GM18907 (cell line): ENCODE measurements around the gene GATAD2A.
"Not testable (repeated sequence)": the region's sequence is repeated elsewhere in the genome, so short reads cannot be mapped to it uniquely, and the experiment has no call there.

Source experiments
- ATAC-seq: cut with Tn5 transposase; IDR thresholded peaks from one replicate; pipeline ENCODE4 v1.9.1; 2021; ENCODE audit warnings: mild to moderate bottlenecking, moderate library complexity; ENCODE audit not compliant: unreplicated experiment

GATAD2A gene, protein sequence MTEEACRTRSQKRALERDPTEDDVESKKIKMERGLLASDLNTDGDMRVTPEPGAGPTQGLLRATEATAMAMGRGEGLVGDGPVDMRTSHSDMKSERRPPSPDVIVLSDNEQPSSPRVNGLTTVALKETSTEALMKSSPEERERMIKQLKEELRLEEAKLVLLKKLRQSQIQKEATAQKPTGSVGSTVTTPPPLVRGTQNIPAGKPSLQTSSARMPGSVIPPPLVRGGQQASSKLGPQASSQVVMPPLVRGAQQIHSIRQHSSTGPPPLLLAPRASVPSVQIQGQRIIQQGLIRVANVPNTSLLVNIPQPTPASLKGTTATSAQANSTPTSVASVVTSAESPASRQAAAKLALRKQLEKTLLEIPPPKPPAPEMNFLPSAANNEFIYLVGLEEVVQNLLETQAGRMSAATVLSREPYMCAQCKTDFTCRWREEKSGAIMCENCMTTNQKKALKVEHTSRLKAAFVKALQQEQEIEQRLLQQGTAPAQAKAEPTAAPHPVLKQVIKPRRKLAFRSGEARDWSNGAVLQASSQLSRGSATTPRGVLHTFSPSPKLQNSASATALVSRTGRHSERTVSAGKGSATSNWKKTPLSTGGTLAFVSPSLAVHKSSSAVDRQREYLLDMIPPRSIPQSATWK

DNA sequence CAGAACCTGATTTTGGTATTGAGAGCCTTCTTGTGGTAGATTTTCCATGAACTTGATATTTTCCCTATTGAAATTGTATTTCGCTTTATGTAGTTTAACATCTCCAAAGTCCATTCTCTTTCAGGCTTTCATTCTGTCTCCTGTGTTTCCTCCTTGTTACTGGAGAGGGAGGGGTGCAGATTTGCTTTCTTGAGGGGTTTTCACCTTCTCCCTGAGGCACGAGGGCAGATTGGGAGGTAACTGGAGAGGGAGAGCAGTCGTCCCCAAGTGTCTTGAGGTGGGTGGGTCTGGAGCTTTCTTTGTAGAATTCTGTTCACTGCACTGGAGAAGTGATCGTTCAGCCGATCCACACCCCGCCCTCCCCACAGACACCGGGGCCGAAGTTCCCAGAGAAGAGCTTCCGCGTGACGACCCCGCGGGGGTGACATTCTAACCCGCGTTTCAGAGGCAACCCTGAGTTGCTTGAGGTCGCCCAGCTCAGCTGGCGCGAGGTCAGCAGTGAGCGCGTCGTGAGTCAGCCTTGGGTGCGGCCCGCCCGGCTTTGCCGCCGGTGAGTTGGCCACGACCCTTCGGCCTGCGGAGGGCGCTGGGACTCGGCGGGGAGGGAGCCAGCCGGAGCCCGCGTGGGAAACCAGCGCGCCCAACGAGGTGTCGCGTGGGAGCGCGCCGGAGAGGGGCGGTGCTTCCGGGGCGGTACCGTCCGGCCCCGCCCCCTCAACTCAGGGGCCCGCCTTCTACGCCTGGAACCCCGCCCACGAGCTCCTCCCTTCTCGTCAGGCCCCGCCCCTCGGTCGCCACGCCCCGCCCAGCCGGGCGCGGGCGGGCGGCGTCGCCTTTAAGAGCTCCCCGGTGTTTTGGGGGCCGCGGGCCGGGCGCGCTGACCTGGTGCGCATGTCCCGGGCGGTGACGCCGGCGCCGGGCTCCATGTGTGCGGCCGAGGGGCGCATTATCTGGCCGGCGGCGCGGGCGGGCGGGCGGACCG is at the start of gene GATAD2A:
Gene GATAD2A (plus strand): TSS at position 797 of the 982 bp plus-strand sequence. CDS start 59,671 bp downstream, outside the sequence.
- ATAC-seq: peak; percentile 74

DNA sequence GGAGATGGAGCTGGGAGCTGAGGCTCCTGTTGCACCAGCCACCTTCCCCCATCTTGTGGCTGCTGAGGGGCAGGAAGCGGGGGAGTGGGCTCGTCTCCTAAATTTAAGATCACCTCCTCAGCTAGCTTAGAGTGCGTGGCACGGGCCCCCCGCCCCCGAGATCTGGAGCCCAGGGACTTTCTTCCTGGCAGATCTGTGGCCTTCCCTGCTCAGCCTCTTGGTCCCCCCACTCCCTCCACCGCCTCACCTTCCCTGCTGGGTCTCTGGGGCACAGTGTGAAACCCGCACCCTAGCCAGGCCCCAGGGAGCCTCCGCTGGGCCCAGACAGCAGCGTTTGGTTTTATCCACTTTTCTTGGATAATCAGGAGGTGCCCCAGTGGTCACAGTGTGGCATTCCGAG is 49.0 kb upstream of the GATAD2A start:
- no peak for ATAC-seq

DNA sequence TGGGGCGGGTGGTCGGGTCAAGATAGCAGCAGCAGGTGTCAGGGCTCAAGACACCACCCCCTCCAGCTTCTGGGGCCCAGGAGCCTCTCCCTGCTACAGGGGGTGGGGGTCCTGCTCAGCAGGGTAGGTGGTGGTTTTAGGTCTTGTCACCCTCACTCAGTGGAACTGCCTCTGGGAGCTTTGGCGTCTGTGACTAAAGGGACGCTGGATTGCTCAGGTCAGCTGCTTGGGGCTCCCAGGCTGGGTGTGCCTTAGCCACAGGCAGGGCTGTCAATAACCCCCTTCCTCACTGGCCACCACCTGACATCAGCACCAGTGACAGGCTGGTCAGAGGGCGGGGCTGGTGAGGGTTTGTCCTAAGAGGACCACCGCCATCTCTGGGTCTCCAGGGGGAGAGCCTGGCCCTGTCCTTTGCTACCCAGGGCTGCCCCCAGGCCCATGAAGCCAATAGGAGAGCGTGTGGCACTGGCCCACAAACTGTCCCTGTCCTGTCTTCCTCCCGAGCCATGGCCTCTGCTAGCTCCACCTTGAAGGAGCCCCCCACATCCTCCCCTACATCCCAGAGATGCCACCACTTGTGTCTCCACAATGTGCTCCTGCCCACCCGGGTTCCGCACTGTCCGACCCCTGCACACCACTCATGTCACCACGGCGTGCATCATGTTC is 48.4 kb upstream of the GATAD2A start:
- ATAC-seq: no peak

DNA sequence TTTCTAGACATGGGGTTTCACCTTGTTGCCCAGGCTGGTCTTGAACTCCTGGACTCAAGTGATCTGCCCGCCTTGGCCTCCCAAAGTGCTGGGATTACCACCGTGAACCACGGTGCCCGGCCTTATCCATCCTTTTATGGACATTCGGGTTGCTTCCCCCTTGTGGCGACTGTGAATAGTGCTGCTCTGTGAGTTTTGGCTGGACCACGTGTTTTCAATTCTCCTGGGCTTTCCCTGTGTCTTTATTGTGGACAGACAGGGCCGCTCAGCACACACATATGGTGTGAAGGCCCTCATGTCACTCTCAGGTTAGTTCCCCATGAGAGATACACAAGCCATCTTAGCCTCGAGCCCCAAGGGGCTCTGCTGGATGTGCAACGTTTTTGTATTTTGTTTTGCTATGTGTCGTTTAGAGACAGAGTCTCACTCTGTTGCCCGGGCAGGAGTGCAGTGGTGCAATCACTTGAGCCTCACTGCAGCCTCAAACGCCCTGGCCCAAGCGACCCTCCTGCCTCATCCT is 44.3 kb upstream of the GATAD2A start:
- peak; percentile 65 for ATAC-seq

DNA sequence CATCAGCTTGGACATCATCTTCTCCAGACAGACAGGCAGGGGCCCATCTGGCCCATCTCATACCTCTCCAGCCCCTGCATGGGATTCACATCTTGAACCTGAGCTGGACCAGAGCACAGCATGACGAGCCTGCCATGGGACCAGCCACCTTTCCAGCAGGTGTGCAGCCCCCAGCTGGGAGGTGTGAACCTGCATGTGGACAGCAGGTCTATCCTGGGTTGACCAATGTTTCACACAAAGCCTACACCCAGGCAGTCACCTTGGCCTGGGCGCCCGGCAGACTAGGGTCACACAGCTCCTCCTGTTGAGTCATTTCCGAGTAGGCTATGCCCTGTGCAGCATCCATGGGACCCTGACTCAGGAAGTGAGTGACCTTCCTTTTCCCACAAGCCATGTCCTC is 43.4 kb upstream of the GATAD2A start:
- no peak for ATAC-seq

DNA sequence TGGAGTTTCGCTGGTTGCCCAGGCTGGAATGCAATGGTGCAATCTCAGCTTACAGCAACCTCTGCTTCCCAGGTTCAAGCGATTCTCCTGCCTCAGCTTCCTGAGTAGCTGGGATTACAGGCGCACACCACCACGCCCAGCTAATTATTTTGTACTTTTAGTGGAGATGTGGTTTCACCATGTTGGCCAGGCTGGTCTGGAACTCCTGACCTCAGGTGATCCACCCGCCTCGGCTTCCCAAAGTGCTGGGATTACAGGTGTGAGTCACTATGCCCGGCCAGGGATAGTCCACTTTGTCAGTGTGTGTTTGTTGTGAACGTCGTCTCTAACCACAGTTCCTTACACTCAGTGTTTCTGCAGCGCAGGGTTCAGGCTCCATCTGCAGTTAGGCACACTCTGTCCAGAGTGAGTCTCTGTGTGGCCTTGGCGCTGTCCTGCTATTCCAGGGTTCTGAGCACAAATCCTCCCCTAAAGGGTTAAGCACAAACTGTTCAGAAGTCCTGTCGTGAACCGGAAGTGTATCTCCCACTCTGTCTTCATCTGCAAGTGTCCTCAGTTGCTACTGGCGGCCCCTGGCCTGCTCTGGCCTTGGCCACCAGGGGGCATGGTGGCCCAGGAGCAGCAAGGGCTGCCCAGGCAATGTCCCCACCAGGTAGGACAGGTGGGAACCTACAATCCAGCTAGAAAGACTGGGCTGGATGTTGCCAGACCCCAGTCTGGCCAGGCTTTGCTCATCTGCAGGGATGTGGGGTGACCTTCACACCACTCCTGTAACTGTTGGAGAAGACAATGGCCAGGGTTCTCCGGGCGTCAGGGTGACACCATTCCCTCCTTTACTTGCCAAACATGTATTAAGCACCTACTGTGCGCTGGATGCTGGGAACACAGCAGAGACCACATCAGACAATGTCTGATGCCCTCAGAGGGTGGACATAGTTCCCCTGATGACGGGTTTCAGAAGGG is 38.8 kb upstream of the GATAD2A start:
- ATAC-seq: peak; percentile 80

DNA sequence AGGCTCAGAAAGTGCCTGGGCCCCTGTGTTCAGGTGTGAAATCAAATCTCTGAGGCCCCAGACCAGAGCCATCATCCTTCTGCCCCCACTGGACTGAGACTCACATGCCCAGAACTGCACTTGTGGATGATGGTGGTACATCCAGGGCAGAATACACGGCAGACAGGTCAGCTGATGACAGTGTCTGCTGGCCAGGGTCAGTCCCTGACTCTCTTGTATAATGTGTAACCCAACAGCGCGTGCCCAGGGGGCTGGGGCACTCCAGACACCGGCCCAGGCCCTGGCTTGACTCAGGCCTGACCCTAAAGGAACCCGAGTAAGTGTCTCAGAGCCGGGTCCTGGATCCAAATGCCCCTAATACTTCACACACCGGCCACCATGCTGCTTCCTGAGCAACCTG is 37.4 kb upstream of the GATAD2A start:
- ATAC-seq: no peak

DNA sequence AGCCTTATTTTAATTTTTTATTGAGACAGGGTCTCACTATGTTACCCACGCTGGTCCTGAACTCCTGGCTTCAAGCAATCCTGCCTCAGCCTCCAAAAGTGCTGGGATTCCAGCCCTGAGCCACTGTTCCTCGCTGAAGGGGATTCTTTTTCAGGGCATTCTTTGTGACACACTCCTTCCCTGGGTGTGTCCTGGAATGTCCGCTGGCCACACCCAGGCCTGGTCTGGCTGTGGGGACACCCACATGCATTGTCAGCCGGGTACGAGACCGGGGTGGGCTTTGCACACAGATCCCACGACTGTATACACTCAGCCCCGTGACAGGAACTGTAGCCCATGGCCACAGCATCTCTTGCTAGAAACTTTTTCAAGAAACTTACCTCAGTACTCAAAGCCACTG is 34.4 kb upstream of the GATAD2A start:
- ATAC-seq: no peak

DNA sequence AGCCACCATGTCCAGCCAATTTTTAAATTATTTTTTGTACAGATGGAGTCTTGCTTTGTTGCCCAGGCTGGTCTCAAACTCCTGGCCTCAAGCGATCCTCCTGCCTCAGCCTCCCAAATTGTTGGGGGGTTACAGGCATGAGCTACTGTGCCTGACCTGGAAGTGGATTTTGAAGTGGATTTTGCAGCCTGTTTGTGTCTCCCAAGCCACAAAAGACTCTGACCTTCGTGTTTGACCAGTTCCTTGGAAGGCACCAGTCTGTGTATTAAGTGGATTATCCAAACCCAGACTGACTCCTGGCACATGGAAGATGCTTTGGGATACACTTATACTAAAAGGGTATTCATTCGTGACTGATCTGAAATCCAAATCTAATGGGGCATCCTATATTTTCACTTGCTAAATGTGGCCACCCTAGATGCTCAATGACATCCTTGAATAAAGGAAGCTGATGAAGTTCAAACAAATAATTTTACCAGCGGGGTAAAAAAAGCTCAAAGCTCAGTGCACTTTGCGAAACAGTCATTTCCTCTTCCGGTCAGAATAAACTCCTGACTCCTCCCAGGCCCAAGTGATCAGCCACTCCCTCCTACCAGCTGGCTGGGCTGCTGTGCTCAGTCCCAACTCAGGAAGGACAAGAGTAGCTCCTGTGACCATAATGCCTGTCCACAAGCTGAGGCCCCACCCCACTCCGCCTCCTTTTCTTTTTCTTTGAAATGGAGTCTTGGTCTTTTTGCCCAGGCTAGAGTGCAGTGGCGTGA is 32.6 kb upstream of the GATAD2A start:
- ATAC-seq: peak; percentile 91

DNA sequence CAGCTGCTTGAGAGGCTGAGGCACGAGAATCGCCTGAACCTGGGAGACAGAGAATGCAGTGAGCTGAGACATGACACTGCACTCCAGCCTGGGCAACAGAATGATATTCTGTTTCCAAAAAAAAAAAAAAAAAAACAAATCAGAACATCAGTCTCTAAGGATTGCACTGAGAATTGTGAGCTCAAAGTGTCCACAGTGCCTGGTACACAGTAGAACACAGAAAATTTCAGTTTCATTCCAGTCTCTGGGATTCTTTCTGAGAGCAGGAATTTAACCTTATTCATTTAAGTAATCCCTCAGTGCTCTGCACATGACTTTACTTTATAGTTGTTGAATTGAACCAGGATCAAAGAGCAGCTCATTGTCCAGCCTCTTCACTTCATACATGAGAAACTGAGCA is 25.9 kb upstream of the GATAD2A start:
- no peak for ATAC-seq

DNA sequence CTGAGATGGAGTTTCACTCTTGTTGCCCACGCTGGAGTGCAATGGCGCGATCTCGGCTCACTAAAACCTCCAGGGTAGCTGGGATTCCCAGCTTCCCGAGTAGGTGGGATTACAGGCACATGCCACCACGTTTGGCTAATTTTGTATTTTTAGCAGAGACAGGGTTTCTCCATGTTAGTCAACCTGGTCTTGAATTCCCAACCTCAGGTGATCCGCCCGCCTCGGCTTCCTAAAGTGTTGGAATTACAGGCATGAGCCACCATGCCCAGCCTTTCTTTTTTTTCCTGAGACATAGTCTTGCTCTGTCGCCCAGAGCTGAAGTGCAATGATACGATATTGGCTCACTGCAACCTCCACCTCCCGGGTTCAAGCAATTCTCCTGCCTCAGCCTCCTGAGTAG is 25.2 kb upstream of the GATAD2A start:
- ATAC-seq: not testable (repeated sequence)

DNA sequence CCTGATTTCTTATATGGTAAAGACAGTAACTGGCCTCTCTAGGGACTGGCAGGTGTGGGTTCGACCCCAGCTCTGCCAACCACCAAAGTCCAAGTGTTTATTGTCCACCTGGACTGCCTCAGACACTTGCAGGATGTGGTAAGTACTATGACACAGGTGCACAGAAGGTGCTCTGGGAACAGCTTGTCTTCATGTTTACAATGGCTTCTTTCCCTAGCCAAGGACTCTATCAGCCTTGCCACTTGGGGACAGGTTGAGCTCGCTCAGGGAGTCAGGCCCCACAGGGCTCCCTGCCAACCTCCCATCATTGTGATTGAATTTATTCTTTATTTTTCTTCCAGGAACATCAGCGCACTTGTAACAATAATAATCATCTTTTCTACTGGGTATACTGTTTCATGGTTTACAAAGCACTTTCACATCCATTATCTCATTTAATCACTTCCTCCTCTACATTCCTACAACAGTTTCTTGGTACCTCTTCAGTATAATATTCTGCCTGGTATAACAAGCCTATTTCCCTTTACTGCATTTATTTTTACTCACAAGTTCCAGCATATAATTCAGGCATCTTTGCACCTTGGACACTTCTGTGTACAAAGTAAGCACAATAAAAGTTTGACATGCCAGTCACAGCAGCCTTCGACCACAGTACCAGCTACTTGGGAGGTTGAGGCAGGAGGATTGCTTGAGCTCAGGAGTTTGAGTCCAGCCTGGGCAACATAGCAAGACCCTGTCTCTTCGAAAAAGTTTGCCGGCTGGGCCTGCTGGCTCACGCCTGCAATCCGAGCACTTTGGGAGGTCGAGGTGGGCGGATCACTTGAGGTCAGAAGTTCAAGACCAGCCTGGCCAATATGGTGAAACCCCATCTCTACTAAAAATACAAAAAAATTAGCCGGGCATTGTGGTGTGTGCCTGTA is 24.2 kb upstream of the GATAD2A start:
- no peak for ATAC-seq

DNA sequence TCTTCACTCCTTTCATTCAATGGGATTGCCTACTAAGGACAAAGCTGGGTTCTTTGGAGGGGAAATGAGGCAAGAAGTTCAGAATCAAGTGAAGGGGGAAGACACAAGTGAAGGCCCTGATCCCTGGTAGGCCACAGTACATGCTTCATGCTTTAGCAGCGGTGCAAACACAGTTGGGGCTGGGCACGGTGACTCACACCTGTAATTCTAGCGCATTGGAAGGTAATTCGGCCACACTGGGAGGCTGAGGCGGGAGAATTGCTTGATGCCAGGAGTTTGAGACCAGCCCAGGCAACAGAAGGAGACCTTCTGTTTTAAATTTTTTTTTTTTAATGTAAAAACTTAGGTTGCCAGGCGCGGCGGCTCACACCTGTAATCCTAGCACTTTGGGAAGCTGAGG is 23.4 kb upstream of the GATAD2A start:
- ATAC-seq: no peak

DNA sequence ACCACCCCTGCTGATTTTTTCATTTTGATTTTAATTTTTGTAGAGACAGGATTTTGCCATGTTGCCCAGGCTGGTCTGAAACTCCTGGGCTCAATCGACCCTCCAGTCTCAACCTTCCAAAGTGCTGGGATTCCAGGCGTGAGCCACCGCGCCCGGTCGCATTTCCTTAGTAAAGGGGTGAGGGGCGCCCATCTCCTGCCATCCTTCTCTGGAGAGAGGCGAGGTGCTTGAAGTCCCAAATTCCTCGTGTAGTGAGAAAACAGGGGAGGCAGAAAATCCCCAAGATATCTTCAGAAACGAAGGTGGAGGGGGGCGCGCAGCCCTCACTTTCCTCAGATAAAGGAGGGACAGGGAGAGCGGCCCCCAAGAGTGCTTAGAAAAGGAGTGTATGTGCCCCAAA is 21.0 kb upstream of the GATAD2A start:
- ATAC-seq: no peak

DNA sequence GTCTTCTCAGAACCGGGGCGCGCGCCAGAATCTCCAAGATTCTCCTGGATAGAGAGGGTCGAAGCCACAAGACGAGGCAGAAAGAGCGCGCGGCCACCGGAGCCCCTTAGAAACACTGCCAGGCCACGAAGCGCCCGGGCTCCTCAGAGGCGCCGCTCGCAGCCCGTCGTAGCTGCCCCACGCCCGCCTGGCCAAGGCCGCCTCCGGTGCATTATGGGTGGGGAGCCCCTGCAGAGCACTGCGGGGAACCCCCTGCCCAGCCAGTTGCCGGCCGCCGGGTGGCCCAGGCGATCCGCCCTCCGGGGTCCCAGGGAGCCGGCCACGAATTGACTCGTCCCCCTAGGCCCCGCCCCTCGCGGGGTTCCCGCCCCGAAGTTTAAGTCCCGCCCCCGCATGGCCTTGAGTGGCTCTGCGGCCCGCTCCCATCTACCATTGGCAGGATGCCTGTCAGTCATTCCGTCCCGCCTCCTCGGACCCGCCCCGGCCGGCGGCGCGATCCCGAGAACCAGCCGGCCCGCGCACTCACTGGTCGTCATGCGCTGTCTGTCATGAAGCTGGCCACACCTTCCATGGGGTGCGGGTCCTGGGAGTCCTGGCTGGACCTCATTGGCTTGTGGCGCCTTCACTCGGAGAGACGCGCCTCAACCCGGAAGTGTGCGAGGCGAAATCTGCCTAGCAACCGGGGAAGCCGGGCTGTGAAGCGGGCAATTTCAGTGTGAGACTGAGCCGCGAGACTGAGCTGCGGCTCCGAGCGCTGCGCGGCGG is 20.2 kb upstream of the GATAD2A start:
- ATAC-seq: peak; percentile 94

DNA sequence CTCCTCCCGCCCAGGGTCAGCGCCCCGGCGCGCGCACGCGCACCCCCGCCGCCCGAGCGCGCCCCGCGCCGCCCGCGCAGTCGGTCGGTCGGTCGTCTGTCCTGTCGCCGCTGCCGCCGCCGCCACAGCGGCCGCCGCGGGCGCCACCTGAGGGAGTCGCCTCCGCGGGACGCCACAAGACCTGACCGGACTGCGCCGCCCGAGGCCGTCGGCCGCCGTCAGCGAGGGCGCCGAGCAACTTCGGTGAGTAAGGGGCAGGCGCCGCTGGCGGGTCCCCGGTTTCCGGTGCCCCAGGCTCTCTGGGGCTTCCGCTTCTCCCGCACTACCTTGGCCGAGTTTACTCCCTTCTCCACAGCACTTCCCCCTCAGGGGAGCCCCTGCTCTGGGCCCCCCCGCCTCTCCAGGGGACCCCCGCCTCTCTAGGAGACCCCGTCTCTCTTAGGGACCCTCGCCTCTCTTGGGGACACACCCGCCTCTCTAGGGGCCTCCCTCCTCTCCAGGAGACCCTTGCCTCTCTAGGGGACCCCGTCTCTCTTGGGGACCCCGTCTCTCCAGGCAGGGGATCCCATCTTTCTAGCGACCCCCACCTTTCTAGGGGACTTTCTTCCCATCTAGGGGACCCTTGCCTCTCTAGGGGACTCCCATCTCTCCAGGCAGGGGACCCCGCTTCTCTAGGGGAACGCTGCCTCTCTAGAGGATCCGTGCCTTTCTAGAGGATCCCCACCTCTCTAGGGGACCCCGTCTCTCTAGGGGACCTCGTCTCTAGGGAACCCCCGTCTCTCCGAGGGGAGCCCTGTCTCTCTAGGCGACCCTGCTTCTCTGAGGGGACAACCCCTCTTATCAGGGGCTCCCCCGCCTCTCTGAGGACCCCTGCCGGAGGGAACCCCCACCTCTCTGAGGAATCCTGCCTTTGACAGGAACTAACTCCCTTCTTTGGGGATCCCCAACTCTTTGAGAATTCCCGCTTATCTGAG is 19.3 kb upstream of the GATAD2A start:
- ATAC-seq: no peak
